Measurements from ENCODE around the gene TRIM17. TPM values are rescaled to one million over a fixed set of nuclear protein-coding genes. Genes with fewer than 3 reads are reported as not detected.

TRIM17 gene
- total and polyA plus RNA-seq, 9 of the 15 experiments (the other 6 are each of a cell fraction or from before 2014, with no cell fraction given): not detected

DNA sequence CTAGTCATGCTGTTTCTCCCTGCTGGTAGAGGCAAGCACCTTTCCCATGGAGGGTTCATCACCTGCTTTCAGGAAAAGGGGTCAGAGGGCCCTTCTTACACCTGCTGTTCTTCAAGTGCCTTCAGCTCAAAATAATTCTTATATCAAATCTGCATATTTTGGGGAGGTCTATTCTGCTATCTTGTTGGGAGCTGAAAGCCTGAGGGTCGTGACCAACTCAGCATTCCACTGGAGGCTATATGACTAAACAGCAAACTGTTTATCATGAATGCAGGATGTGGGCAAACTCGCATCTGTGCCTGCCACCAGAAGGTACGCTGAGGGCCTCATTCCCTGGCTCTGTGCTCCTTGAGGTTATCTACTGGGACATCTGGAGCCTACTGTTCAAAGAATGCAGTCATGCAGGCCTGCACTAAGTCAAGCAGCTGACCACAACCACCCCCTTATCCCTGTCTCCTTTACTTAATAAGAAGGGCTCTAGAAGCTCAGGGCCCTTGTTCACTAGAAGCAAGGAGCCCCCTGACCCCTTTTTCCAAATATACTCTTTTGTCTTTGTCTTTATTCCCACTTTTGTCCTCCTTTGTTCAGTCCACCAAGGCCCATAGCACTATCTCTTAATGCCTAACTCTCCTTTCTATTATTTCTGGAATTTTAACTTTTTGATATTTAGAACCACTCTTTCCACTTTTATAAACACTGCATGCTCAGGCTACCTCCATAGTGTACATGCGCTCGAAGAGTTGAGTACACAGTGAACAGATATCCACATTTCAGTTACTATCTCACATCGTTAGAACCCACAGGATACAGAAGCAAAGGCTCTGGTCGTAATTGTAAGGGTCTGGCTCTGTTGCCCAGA lies 4.5 kb upstream of the TRIM17 start (continued):
- TF ChIP-seq, protein P1, sequence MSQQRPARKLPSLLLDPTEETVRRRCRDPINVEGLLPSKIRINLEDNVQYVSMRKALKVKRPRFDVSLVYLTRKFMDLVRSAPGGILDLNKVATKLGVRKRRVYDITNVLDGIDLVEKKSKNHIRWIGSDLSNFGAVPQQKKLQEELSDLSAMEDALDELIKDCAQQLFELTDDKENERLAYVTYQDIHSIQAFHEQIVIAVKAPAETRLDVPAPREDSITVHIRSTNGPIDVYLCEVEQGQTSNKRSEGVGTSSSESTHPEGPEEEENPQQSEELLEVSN (IDR thresholded peaks at IDR 0.05; ENCODE audit: borderline replicate concordance in 1 of 2, extremely low read depth in 1 of 2, insufficient read depth in 1 of 2, insufficient read length in 1 of 2, low read depth in 1 of 2, low read length in 1 of 2, poor library complexity in 1 of 2, severe bottlenecking in 1 of 2): no peak
- TF ChIP-seq, protein P2, sequence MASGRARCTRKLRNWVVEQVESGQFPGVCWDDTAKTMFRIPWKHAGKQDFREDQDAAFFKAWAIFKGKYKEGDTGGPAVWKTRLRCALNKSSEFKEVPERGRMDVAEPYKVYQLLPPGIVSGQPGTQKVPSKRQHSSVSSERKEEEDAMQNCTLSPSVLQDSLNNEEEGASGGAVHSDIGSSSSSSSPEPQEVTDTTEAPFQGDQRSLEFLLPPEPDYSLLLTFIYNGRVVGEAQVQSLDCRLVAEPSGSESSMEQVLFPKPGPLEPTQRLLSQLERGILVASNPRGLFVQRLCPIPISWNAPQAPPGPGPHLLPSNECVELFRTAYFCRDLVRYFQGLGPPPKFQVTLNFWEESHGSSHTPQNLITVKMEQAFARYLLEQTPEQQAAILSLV (tag; IDR thresholded peaks at IDR 0.05): no peak; the same call in 1 of the 2 replicates
- TF ChIP-seq NR2C2 (CRISPR knock-in tag; IDR thresholded peaks at IDR 0.05) (no peak), NR2C2 (tag; IDR thresholded peaks at IDR 0.05) (no peak; the same call in 1 of the 2 replicates), ZFX (CRISPR knock-in tag; IDR thresholded peaks at IDR 0.05) (peak; percentile 49; the same call in 1 of the 2 replicates), GTF2A2 (tag; IDR thresholded peaks at IDR 0.05) (no peak), RFX7 (CRISPR knock-in tag; IDR thresholded peaks at IDR 0.05) (no peak), HDGF (IDR thresholded peaks at IDR 0.05) (no peak), GABPB2 (CRISPR knock-in tag; conservative IDR thresholded peaks at IDR 0.05) (no peak), CHD4 (IDR thresholded peaks at IDR 0.05; ENCODE audit: insufficient read depth, insufficient replicate concordance, low read depth, low read length, poor library complexity, severe bottlenecking) (no peak), MEIS2 (IDR thresholded peaks at IDR 0.05; ENCODE audit: partially characterized antibody) (peak; percentile 16)
- TF ChIP-seq, protein P3, sequence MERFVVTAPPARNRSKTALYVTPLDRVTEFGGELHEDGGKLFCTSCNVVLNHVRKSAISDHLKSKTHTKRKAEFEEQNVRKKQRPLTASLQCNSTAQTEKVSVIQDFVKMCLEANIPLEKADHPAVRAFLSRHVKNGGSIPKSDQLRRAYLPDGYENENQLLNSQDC (CRISPR knock-in tag; IDR thresholded peaks at IDR 0.05): no peak
- TF ChIP-seq, protein P4, sequence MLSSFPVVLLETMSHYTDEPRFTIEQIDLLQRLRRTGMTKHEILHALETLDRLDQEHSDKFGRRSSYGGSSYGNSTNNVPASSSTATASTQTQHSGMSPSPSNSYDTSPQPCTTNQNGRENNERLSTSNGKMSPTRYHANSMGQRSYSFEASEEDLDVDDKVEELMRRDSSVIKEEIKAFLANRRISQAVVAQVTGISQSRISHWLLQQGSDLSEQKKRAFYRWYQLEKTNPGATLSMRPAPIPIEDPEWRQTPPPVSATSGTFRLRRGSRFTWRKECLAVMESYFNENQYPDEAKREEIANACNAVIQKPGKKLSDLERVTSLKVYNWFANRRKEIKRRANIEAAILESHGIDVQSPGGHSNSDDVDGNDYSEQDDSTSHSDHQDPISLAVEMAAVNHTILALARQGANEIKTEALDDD (IDR thresholded peaks at IDR 0.05): peak; percentile 58; the same call in 1 of the 2 replicates
- TF ChIP-seq, protein P5, sequence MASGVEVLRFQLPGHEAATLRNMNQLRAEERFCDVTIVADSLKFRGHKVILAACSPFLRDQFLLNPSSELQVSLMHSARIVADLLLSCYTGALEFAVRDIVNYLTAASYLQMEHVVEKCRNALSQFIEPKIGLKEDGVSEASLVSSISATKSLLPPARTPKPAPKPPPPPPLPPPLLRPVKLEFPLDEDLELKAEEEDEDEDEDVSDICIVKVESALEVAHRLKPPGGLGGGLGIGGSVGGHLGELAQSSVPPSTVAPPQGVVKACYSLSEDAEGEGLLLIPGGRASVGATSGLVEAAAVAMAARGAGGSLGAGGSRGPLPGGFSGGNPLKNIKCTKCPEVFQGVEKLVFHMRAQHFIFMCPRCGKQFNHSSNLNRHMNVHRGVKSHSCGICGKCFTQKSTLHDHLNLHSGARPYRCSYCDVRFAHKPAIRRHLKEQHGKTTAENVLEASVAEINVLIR (CRISPR knock-in tag; IDR thresholded peaks at IDR 0.05): no peak
- TF ChIP-seq, protein P6, sequence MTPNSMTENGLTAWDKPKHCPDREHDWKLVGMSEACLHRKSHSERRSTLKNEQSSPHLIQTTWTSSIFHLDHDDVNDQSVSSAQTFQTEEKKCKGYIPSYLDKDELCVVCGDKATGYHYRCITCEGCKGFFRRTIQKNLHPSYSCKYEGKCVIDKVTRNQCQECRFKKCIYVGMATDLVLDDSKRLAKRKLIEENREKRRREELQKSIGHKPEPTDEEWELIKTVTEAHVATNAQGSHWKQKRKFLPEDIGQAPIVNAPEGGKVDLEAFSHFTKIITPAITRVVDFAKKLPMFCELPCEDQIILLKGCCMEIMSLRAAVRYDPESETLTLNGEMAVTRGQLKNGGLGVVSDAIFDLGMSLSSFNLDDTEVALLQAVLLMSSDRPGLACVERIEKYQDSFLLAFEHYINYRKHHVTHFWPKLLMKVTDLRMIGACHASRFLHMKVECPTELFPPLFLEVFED (CRISPR knock-in tag; conservative IDR thresholded peaks at IDR 0.05): 0 out of 2 replicates have a peak, but pooled peaks have one; percentile 35

Measured in K562 (cell line).